ENCODE data around the gene SLC7A11.

- TF ChIP-seq CTCF (IDR thresholded peaks at IDR 0.05) = no peak
- TF ChIP-seq POLR2A (IDR thresholded peaks at IDR 0.05) = no peak
Observed at GRCh38 chr4:138223231-138223910, 18.8 kb downstream of the SLC7A11 start.

Measured in adrenal gland (tissue), 5 donors.